GM18520 (cell line): Measurements from ENCODE around the gene SASS6.
A peak's percentile ranks its signal among the peaks of the same experiment; 100 is the strongest.
"Not testable (repeated sequence)": the region's sequence is repeated elsewhere in the genome, so short reads cannot be mapped to it uniquely, and the experiment has no call there.

Source experiments
- ATAC-seq: cut with Tn5 transposase; IDR thresholded peaks from one replicate; pipeline ENCODE4 v1.9.1; 2021; ENCODE audit not compliant: unreplicated experiment

SASS6 gene

DNA sequence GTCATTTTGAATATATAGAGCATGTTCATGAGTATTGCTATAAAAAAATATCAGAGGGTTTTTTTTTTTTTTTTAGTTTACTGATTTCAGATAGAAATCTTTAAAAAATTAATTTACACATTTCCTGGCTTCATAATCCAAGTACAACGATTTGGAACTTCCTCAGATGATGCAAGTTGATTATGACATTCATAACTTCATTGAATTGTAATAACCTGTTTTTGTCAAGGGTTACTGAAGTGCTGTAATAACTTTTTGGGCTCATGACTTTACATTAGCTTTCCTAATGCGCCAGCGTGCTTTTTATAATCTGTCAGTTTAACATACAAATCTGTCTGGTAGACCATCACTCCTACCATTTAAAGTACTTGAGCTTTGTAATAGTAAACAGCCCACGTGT, 81.3 kb downstream of the SASS6 start:
- ATAC-seq, result no peak

- no peak for ATAC-seq
Observed at GRCh38 chr1:100050139-100050538, 82.6 kb downstream of the SASS6 start.

DNA sequence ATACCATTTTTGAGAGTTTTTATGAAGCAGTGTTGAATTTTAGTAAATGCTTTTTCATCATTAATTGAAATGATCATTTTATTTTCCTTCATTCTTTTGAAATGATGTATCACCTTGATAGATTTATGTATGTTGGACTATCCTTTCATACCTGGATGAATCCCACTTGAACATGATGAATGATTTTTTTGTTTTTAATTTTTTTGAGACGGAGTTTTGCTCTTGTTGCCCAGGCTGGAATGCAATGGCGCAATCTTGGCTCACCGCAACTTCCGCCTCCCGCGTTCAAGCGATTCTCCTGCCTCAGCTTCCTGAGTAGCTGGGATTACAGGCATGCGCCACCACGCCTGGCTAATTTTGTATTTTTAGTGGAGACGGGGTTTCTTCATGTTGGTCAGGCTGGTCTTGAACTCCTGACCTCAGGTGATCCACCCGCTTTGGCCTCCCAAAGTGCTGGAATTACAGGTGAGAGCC, 85.5 kb downstream of the SASS6 start:
- ATAC-seq, result not testable (repeated sequence)

- ATAC-seq, result no peak
Observed at GRCh38 chr1:100045206-100045605, 87.5 kb downstream of the SASS6 start.

DNA sequence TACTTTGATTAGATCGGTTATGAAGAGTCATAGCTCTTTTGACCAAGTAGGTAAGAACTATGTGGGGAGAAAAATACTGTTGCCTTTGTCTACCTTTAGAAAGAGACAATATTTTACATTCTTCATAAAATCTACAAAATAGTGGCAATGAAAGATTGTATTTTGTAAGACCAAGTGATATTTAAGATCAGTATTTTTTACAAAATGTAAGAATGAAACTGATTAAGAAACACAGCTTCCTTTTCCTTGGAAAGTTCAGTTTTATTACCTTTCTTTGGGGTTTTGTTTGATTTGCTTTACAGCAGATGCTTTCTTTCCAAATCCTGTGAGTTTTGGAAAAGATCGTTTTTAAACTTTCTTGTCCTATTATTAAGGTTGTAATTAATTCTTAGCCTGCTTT, 93.1 kb downstream of the SASS6 start:
- no peak for ATAC-seq

- ATAC-seq, result peak; percentile 35
Observed at GRCh38 chr1:100038660-100039287, 94.0 kb downstream of the SASS6 start.

GRCh38 chr1:100037927-100038659, 94.6 kb downstream of the SASS6 start:
- peak; percentile 80 for ATAC-seq

GRCh38 chr1:100037656-100037926, 95.1 kb downstream of the SASS6 start:
- ATAC-seq, result no peak

DNA sequence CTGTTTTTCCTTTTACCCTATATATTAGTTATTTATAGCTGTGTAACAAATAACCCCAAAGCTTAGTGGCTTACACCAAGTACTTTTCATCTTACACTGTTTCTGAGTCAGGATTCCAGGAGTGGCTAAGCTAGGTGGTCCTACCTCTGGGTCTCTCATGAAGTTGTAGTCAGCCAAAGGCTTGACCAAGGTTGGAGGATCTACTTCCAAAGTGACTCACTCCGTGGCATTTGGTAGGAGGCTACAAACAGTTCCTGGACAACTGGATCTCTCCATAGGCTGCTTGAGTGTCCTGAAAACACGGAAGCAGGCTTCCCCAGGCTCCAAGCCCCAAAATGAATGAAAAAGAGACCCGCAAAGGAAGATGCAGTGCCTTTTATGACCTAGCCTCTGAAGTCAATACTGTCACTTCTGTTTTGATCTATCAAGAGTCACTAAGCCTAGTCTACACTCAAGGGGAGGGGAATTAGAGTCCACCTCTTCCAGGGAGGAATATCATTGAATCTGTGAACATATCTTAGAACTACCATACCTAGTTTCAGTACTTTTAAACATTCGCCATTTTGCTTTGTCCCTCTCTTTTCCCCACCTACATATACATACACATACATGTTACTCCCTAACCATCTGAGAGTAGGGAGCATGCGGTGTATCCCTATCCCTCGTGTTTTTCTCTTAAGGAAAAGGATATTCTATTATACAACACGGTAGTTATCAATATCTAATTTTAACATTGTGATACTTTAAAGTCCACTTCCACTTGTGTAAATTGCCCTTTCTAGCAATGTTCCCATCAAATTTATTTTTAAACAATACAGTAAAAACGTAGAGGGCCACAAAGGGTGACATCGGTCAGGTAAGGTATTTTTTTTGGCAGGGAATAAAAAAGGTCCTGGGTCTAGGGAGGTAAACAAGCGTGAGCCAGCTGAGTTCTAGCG, 95.7 kb downstream of the SASS6 start:
- no peak for ATAC-seq

GRCh38 chr1:100035214-100035613, 97.5 kb downstream of the SASS6 start:
- ATAC-seq, result no peak

DNA sequence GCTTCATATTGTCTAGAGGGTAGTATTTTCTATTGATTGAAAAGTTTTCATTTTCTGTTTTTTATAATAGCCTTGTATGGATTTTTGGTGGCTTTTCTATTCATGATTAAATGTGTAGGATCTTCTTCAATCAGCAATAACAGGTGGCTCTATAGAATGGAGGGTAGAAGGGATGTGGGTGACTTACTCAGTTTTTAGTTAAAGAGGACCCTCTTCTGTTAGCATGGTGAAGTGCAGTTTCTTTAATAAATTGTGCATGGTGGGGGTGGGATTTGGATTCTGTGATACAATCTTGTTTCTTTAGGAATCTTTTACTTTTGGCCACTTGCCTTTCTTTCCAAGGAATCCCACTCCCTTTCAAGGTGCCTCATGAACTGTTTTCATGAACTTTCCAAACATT, 98.3 kb downstream of the SASS6 start:
- no peak for ATAC-seq
